MCF 10A (cell line): Measurements from ENCODE around the gene MCC. TPM values are rescaled to one million over a fixed set of nuclear protein-coding genes. Genes with fewer than 3 reads are reported as not detected.

ENCODE experiments used
- BruUV-seq: library from RNA; stranded (reverse); fragments of 400-500 nt; replicated peaks from 2 replicates; lab custom pipeline; 2021; lab: Mats Ljungman, UMichigan
- CTCF ChIA-PET: fragments of 300-600 bp; sonication (Branson Sonifier 250); formaldehyde crosslinking; extraction: SDS; loops from one replicate; lab custom pipeline; 2021; ENCODE audit warnings: antibody characterized with exemption, inconsistent platforms; lab: Yijun Ruan, JAX
- POLR2A ChIA-PET: fragments of 300-600, 350-650 bp; sonication (Branson Sonifier 250); formaldehyde crosslinking; extraction: SDS; loops from one replicate; lab custom pipeline; 2020; ENCODE audit warnings: antibody characterized with exemption, inconsistent platforms; lab: Yijun Ruan, JAX
- DNase-seq: peaks from one replicate; pipeline ENCODE4 v3.0.0-alpha.2; 2018; ENCODE audit not compliant: unreplicated experiment
- H3K27ac Mint-ChIP-seq: one replicate; pipeline ENCODE4 v1.8.0; 2022; ENCODE audit warnings: mild to moderate bottlenecking, low read depth, mixed read lengths; ENCODE audit not compliant: unreplicated experiment
- H3K27me3 Mint-ChIP-seq: one replicate; pipeline ENCODE4 v1.8.0; 2022; ENCODE audit warnings: mixed read lengths; ENCODE audit not compliant: insufficient read depth, unreplicated experiment
- H3K36me3 Mint-ChIP-seq: one replicate; pipeline ENCODE4 v1.8.0; 2022; ENCODE audit warnings: mild to moderate bottlenecking, moderate library complexity, mixed read lengths; ENCODE audit not compliant: insufficient read depth, unreplicated experiment
- H3K4me1 Mint-ChIP-seq: one replicate; pipeline ENCODE4 v1.8.0; 2022; ENCODE audit warnings: mixed read lengths; ENCODE audit not compliant: insufficient read depth, unreplicated experiment
- H3K4me3 Mint-ChIP-seq: one replicate; pipeline ENCODE4 v1.8.0; 2022; ENCODE audit warnings: mild to moderate bottlenecking, moderate library complexity, mixed read lengths; ENCODE audit not compliant: unreplicated experiment
- H3K9me3 Mint-ChIP-seq: one replicate; pipeline ENCODE4 v1.8.0; 2022; ENCODE audit warnings: mixed read lengths; ENCODE audit not compliant: unreplicated experiment
- intact Hi-C: fragments of 100-400 bp; cut with micrococcal nuclease; formaldehyde crosslinking; loops from 2 replicates; pipeline ENCODE4 v1.14.1; 2022
- total RNA-seq: library from RNA; stranded (reverse); gene quantifications from 2 replicates; pipeline ENCODE4 v1.2.3, GENCODE V29; 2022
- TF ChIP-seq, protein P1 (sequence below): fragments of 200-600 bp; IDR thresholded peaks from one replicate; pipeline ENCODE4 v1.8.0; 2022; ENCODE audit warnings: antibody characterized with exemption, mild to moderate bottlenecking; ENCODE audit not compliant: unreplicated experiment

Gene MCC
- total RNA-seq, 1 experiment from 2014 or later = 25.3 TPM

DNA sequence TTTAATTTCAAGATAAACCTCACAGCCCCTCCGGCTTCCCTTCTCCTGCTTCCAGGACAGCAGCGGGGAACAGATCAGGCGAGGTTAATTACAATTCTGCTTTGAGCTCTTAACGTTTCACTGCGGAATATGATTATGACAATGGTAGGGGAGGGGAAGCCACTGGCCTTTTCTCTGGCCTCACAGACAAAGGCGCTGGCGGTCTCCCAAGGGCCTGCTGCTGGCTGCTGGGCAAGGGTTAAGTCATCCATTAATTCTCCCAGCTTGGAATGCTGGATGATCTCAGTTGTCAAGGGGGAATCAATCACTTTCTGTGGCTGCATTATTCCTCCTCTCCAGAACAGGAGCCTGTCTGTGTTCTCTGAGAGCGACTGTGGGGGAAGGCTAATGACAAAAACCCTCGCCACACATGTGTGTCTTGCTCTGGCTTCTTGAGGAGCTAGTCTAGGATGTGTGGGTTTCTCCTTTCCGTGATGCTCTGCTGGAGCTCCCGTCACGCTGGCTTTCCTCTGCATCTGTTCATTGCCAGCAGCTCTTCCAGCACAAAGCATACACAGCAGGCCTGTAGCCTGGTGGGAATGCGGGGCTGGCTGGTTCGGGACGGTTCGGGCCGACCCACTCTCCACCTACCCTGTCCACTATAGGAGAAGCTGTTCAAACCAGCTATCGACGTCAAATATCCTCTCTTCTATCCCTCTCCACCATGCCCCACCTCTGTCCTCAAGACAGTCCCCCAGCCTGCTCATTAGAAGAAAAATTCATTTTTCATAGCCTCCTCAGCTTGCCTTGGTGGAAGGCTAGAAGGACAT lies 428.8 kb downstream of the MCC start:
- Mint-ChIP-seq H3K4me1 (peaks cover 18% of the 10 kb centered on the region), H3K36me3 (peaks cover 37% of the 10 kb centered on the region), H3K9me3 (no peaks in the 10 kb centered on the region), H3K4me3 (no peak overlapping the region), H3K27me3 (no peaks in the 10 kb centered on the region), H3K27ac (no peak overlapping the region)
- no TSS peak for BruUV-seq
- CTCF ChIA-PET = interaction anchor here (0.7 to 2.7 kb wide), 5 partner anchors 12 to 63 kb away, joined by 3 to 8 read pairs (median 4); no protein-coding TSS in a partner anchor
- TF ChIP-seq, protein P1, sequence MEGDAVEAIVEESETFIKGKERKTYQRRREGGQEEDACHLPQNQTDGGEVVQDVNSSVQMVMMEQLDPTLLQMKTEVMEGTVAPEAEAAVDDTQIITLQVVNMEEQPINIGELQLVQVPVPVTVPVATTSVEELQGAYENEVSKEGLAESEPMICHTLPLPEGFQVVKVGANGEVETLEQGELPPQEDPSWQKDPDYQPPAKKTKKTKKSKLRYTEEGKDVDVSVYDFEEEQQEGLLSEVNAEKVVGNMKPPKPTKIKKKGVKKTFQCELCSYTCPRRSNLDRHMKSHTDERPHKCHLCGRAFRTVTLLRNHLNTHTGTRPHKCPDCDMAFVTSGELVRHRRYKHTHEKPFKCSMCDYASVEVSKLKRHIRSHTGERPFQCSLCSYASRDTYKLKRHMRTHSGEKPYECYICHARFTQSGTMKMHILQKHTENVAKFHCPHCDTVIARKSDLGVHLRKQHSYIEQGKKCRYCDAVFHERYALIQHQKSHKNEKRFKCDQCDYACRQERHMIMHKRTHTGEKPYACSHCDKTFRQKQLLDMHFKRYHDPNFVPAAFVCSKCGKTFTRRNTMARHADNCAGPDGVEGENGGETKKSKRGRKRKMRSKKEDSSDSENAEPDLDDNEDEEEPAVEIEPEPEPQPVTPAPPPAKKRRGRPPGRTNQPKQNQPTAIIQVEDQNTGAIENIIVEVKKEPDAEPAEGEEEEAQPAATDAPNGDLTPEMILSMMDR = no peak
- DNase-seq = no peak
- intact Hi-C loops = no loop called here
- POLR2A ChIA-PET = interaction anchor here (0.7 kb wide), 1 partner anchor 531 kb away, joined by 4 read pairs; no protein-coding TSS in a partner anchor

DNA sequence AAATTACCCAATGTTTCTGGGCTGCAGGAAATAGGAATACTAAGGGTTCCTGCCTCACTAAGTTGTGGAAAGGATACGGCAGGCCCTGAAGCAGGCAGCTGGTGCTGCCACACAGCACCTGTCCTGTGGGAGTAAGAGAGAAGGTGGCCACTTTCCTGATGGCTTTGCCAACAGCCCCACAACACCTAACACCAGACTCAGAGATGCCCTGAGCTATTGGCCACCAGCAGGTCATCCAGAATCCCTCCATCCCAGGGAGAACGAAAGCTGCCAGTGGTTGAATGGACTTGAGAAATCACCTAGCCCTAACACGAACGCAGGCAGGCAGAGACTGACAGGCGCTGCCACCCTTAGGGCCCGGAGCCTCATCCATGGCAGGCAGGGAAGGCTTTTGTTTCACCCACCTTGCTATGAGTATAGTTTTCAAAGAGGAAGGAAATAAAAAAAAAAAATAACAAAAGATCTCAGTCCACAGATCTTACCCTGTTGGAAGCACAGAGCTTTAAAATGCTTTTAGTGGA lies 429.5 kb downstream of the MCC start:
- Mint-ChIP-seq H3K27me3 (no peaks in the 10 kb centered on the region), H3K9me3 (no peaks in the 10 kb centered on the region), H3K4me1 (peaks cover 18% of the 10 kb centered on the region), H3K36me3 (peaks cover 40% of the 10 kb centered on the region), H3K27ac (no peak overlapping the region), H3K4me3 (no peak overlapping the region)
- BruUV-seq = no TSS peak
- TF ChIP-seq, protein P1 = no peak
- no peak for DNase-seq
- ChIA-PET POLR2A (interaction anchor here (0.7 kb wide), 1 partner anchor 532 kb away, joined by 4 read pairs; no protein-coding TSS in a partner anchor), CTCF (no interaction called here)
- intact Hi-C loops = no loop called here

DNA sequence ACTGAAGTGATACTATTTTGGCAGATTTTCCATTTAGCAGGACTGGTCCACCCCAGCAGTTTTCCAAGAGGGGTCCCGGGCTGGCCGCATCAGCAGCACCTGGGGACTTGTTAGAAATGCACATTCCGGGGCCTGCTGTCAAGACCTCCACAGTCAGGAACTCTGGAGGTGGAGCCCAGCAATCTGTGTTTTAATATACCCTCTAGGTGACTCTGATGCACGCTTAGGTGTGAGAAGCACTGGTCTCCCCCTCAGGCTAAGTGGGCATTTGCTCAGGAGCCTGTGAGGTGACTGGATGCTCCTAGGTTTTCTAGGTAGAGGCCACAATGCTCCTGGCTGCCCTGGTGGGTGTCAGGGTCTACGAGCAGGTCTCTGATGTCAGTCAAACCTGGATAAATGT lies 430.0 kb downstream of the MCC start:
- TF ChIP-seq, protein P1 = no peak
- ChIA-PET CTCF (no interaction called here), POLR2A (interaction anchor here (1.4 kb wide), 1 partner anchor 453 kb away, joined by 3 read pairs; no protein-coding TSS in a partner anchor)
- no TSS peak for BruUV-seq
- Mint-ChIP-seq H3K4me3 (no peak overlapping the region), H3K36me3 (peaks cover 37% of the 10 kb centered on the region), H3K4me1 (peaks cover 18% of the 10 kb centered on the region), H3K27me3 (no peaks in the 10 kb centered on the region), H3K9me3 (no peaks in the 10 kb centered on the region), H3K27ac (no peak overlapping the region)
- no peak for DNase-seq
- intact Hi-C loops = no loop called here

DNA sequence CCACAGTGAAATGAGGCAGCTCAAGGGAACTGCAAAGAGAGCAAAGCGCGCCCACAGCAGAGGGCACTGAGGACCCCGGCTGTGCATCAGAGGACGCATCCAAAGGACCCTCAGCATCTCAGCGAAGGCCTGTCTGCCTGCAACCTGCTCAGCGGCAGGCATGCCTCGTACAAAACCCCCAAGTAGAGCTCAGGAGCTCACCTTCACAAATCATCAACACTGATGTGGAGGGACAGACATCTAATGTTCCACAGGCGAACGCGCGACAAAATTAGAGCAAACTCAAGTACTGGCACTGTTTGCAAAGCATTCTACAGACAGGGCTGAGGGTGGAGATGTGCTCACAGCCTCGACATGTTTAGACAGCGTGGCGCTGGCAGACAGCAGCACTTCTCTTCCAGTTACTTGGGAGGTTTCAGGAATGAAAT lies 430.7 kb downstream of the MCC start:
- Mint-ChIP-seq H3K4me1 (peaks cover 13% of the 10 kb centered on the region), H3K27me3 (no peaks in the 10 kb centered on the region), H3K4me3 (no peak overlapping the region), H3K9me3 (no peaks in the 10 kb centered on the region), H3K27ac (no peak overlapping the region), H3K36me3 (peaks cover 37% of the 10 kb centered on the region)
- ChIA-PET CTCF (interaction anchor here (0.5 kb wide), 1 partner anchor 26 kb away, joined by 3 read pairs; no protein-coding TSS in a partner anchor), POLR2A (interaction anchor here (1.4 kb wide), 1 partner anchor 453 kb away, joined by 3 read pairs; no protein-coding TSS in a partner anchor)
- TF ChIP-seq, protein P1 = no peak
- intact Hi-C loops = no loop called here
- BruUV-seq = no TSS peak
- no peak for DNase-seq
